ENCODE data around the gene ZNF211. TPM values are rescaled to one million over a fixed set of nuclear protein-coding genes. Genes with fewer than 3 reads are reported as not detected.

ZNF211 gene
- total RNA-seq: 4.4 and 6.1 TPM in 2 replicates

DNA sequence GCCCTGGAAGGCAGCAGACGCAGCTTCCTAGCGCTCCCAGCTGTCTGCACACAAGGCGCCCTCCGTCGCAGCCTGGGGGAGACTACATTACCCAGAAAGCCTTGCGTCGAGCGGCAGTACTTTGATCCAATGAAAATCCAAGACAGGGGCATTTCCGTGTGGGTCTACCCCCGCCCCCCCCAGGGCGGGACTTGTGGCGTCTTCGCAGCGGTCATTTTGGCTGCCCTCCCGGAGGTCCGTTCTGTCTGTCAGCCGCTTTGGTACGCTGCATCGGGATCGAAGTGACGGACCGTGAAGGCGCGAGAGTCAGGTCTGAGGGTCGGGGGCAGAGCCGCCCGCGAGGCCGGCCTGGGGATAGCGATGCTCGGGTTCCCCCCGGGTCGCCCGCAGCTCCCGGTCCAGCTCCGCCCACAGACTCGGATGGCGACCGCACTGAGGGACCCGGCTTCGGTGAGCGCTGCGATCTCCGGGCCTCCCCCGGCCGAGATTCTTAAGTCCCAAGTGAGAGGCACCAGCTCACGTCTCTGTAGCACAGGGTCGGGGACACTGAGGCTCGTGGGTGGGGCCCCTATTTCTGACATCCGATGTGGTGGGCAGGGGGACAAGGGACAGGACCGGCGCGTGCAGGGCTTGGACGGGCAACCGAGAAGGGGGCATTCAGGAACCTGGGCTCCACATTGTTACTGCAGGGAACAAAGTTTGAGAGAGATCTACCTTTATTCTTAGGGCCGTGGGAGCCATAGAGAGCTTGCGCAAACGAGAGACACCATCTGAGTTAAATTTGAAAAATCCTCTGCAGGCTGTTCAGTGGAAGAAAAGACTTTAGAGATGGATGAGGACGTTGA is at the start of gene ZNF211:
TSS of gene ZNF211 (plus strand) at position 182 of the 845 bp plus-strand sequence. CDS start at position 361, 179 bp downstream.

GRCh38 chr19:57583521-57584416 is 49.2 kb upstream of the ZNF211 start, which contains the start of gene ZIK1:
ZIK1 (plus strand) TSS chr19:57584145; CDS start chr19:57584357, 212 bp downstream.

DNA sequence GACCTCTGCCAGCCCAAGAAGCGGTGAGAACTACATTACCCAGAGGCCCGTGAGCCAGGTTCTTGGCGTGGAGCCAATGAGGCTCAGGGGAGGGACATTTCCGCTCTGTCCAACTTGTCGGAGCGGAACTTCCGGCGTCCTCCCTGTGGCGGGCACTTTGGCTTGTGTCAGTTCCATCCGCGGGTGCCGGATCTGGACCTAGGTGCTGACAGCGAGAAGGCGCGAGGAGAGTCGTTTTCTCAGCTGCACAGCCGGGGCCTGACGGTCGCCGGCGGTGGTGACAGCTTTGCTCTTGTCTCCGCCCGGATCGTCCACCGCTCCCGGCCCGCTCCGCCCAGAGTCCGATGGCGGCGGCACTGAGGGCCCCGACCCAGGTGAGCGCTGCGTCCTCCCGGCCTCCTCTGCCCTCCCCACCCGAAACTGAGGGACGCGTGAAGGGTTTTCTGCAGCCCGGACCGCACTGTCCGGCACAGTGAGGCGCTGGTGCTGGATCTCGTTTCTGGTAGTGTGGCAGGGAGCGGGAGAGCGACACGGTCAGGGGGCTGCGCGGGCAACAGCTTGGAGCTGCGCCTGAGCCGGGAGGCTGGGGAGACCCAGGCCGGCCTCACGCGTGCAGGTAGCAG is 33.1 kb upstream of the ZNF211 start, which contains the start of gene ZNF530:
TSS of gene ZNF530 (plus strand) at position 125 of the 623 bp plus-strand sequence. CDS start 4,461 bp downstream, outside the sequence.

DNA sequence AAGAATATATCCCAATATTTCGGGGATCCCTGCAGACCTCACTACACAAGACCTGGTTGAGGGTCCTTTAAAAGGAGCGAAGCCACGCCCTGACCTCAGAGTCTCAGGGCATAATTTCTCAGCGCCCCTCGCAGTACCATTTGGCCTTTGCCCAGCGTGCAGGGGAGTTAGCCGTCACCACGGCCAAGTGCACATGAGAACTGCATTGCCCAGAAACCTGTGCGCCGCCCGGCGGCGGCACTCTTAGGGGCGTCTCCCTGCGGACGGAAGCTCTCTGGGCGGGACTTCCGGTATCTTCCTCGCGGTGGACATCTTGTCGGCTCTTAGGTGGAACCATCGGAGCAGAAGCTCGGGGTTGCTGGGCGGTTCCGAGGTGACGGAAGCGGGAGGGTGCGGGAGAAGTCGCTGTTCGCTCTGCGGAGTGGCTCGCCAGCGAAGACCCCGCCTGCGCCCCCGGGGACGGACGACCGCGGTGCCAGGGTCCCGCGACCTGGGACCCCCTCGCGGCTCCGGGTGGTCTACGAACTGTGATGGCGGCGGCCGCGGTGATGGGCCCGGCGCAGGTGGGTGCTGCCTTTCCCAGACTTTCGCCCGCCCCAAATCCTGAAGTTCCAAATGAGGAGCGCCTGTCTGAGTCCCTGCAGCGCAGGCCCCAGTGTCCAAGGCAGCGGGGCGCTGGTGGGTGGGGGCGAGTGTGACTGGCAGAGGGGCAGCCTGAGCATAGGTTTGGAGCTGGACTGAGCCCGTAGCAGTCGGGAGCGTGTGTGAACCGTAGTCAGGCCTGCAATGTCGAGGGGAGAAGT is 18.8 kb upstream of the ZNF211 start, which contains the start of gene ZNF134:
TSS of gene ZNF134 (plus strand) at position 302 of the 803 bp plus-strand sequence. CDS start 5,227 bp downstream, outside the sequence.

DNA sequence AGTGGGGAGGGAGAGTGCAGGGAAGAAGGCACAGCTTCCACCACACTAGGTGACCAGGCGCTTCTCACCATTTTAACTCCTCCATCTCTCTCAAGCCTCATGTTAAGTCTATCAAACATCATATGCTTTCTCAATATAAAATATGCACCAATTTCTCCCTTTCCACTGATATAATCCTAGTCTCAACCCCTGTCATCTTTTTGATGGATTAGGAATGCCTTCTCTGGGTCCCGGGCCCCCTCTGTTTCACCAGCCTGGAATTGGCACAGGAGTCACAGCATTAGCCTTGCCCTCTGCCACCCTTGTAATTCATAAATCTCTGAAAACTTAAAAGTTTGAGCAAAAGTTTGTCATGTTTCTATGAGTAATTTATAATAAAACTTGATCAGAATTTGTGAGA is 35.7 kb downstream of the ZNF211 start, which contains the start of gene ZSCAN4:
TSS of gene ZSCAN4 (plus strand) at position 301 of the 400 bp plus-strand sequence. CDS start 7,211 bp downstream, outside the sequence.

Other genes with a start within 250 kb of the ZNF211 start
- gene ZNF548, start 243.3 kb upstream of the ZNF211 start, total RNA-seq: 5.0 and 6.9 TPM in 2 replicates
- gene ZNF17, start 222.0 kb upstream of the ZNF211 start, total RNA-seq: 3.2 and 3.5 TPM in 2 replicates
- 3.1 and 11.3 TPM in 2 replicates for gene ZNF749, start 197.8 kb upstream of the ZNF211 start, total RNA-seq
- gene VN1R1, start 176.0 kb upstream of the ZNF211 start, total RNA-seq: not detected in 2 replicates
- gene ZNF772, start 155.6 kb upstream of the ZNF211 start, total RNA-seq: 10.5 and 15.0 TPM in 2 replicates
- 4.2 and 9.5 TPM in 2 replicates for gene ZNF419, start 145.4 kb upstream of the ZNF211 start, total RNA-seq
- gene ZNF773, start 133.2 kb upstream of the ZNF211 start, total RNA-seq: 1.7 and 5.9 TPM in 2 replicates
- gene ZNF549, start 105.8 kb upstream of the ZNF211 start, total RNA-seq: 0.93 and 1.6 TPM in 2 replicates
- 2.5 and 4.1 TPM in 2 replicates for gene ZNF550, start 73.3 kb upstream of the ZNF211 start, total RNA-seq
- gene ZNF416, start 54.3 kb upstream of the ZNF211 start, total RNA-seq: 2.9 and 3.0 TPM in 2 replicates
- gene ZIK1, start 49.0 kb upstream of the ZNF211 start, total RNA-seq: 2.8 and 3.2 TPM in 2 replicates
- 4.1 and 7.9 TPM in 2 replicates for gene ZNF530, start 33.3 kb upstream of the ZNF211 start, total RNA-seq
- gene ZNF134, start 18.9 kb upstream of the ZNF211 start, total RNA-seq: 7.3 and 8.6 TPM in 2 replicates
- gene ZSCAN4, start 35.8 kb downstream of the ZNF211 start, total RNA-seq: not detected in 2 replicates
- gene ZNF551, start 48.8 kb downstream of the ZNF211 start, total RNA-seq: 4.1 and 5.2 TPM in 2 replicates
- gene ZNF154, start 76.0 kb downstream of the ZNF211 start, total RNA-seq: 0.33 and 0.34 TPM in 2 replicates
- 2.6 and 3.1 TPM in 2 replicates for gene ZNF671, start 94.5 kb downstream of the ZNF211 start, total RNA-seq
- 7.9 and 14.7 TPM in 2 replicates for gene ZNF776, start 113.6 kb downstream of the ZNF211 start, total RNA-seq
- 4.8 and 5.1 TPM in 2 replicates for gene ZNF586, start 136.5 kb downstream of the ZNF211 start, total RNA-seq
- 4.7 and 7.6 TPM in 2 replicates for gene ZNF552, start 181.7 kb downstream of the ZNF211 start, total RNA-seq
- gene ZNF587B, start 197.1 kb downstream of the ZNF211 start, total RNA-seq: 10.1 TPM in 2 replicates
- 10.1 and 13.0 TPM in 2 replicates for gene ZNF587, start 216.7 kb downstream of the ZNF211 start, total RNA-seq